ENCODE measurements around the gene TAB3.

Gene TAB3

GRCh38 chrX:30920271-30920670, 31.2 kb upstream of the TAB3 start:
- Histone ChIP-seq H2AFZ (ENCODE audit: low read length) (no peak overlapping the region), H4K20me1 (ENCODE audit: insufficient read depth, low read length) (no peaks in the 10 kb centered on the region), H3K9me2 (replicated peaks; ENCODE audit: insufficient read depth, low read length) (no peaks in the 10 kb centered on the region), H3F3A (ENCODE audit: insufficient read depth, low read length) (no peaks in the 10 kb centered on the region), H3K79me2 (ENCODE audit: low read length) (no peaks in the 10 kb centered on the region), H3K4me3 (ENCODE audit: low read length) (no peak overlapping the region), H3K27ac (ENCODE audit: low read length) (no peak overlapping the region), H3K4me2 (ENCODE audit: low read depth, low read length) (no peak overlapping the region), H3K9ac (ENCODE audit: low read length) (no peak overlapping the region), H3K27me3 (replicated peaks; ENCODE audit: insufficient read depth, low read length) (no peaks in the 10 kb centered on the region), H3K9me3 (replicated peaks; ENCODE audit: insufficient read depth, low read length) (no peaks in the 10 kb centered on the region), H3K36me3 (replicated peaks; ENCODE audit: insufficient read depth, low read length) (no peaks in the 10 kb centered on the region), H3K4me1 (ENCODE audit: low read length) (no peaks in the 10 kb centered on the region)
- no peak for TF ChIP-seq EZH2phosphoT487 (IDR thresholded peaks at IDR 0.05; ENCODE audit: low read length)
- no peak for TF ChIP-seq CTCF (IDR thresholded peaks at IDR 0.05; ENCODE audit: low read length)
- no peak for TF ChIP-seq EZH2 (optimal IDR thresholded peaks at IDR 0.05; ENCODE audit: low read depth, low read length)
- DNase-seq = no peak

- Histone ChIP-seq H3K9me2 (replicated peaks; ENCODE audit: insufficient read depth, low read length) (no peaks in the 10 kb centered on the region), H3K27ac (ENCODE audit: low read length) (no peak overlapping the region), H3K27me3 (replicated peaks; ENCODE audit: insufficient read depth, low read length) (no peaks in the 10 kb centered on the region), H3K4me3 (ENCODE audit: low read length) (no peak overlapping the region), H3K9me3 (replicated peaks; ENCODE audit: insufficient read depth, low read length) (no peaks in the 10 kb centered on the region), H3F3A (ENCODE audit: insufficient read depth, low read length) (no peaks in the 10 kb centered on the region), H3K36me3 (replicated peaks; ENCODE audit: insufficient read depth, low read length) (no peaks in the 10 kb centered on the region), H2AFZ (ENCODE audit: low read length) (no peak overlapping the region), H3K9ac (ENCODE audit: low read length) (no peak overlapping the region), H3K4me2 (ENCODE audit: low read depth, low read length) (no peak overlapping the region), H3K79me2 (ENCODE audit: low read length) (no peaks in the 10 kb centered on the region), H3K4me1 (ENCODE audit: low read length) (no peaks in the 10 kb centered on the region), H4K20me1 (ENCODE audit: insufficient read depth, low read length) (no peaks in the 10 kb centered on the region)
- DNase-seq = no peak
- TF ChIP-seq EZH2phosphoT487 (IDR thresholded peaks at IDR 0.05; ENCODE audit: low read length) (no peak), CTCF (IDR thresholded peaks at IDR 0.05; ENCODE audit: low read length) (no peak), EZH2 (optimal IDR thresholded peaks at IDR 0.05; ENCODE audit: low read depth, low read length) (no peak)
Measured at GRCh38 chrX:30918480-30918879, 29.4 kb upstream of the TAB3 start.

- Histone ChIP-seq H3K36me3 (replicated peaks; ENCODE audit: insufficient read depth, low read length) (no peaks in the 10 kb centered on the region), H3K27me3 (replicated peaks; ENCODE audit: insufficient read depth, low read length) (no peaks in the 10 kb centered on the region), H3K9ac (ENCODE audit: low read length) (no peak overlapping the region), H3F3A (ENCODE audit: insufficient read depth, low read length) (no peaks in the 10 kb centered on the region), H3K4me3 (ENCODE audit: low read length) (no peak overlapping the region), H3K27ac (ENCODE audit: low read length) (no peak overlapping the region), H3K9me2 (replicated peaks; ENCODE audit: insufficient read depth, low read length) (no peaks in the 10 kb centered on the region), H3K4me1 (ENCODE audit: low read length) (no peaks in the 10 kb centered on the region), H3K4me2 (ENCODE audit: low read depth, low read length) (no peak overlapping the region), H4K20me1 (ENCODE audit: insufficient read depth, low read length) (no peaks in the 10 kb centered on the region), H3K79me2 (ENCODE audit: low read length) (no peaks in the 10 kb centered on the region), H3K9me3 (replicated peaks; ENCODE audit: insufficient read depth, low read length) (no peaks in the 10 kb centered on the region), H2AFZ (ENCODE audit: low read length) (no peak overlapping the region)
- TF ChIP-seq EZH2 (optimal IDR thresholded peaks at IDR 0.05; ENCODE audit: low read depth, low read length) (no peak), CTCF (IDR thresholded peaks at IDR 0.05; ENCODE audit: low read length) (no peak), EZH2phosphoT487 (IDR thresholded peaks at IDR 0.05; ENCODE audit: low read length) (no peak)
- DNase-seq = no peak
Measured at GRCh38 chrX:30913492-30913891, 24.4 kb upstream of the TAB3 start.
